KOPT-K1 (cell line): ENCODE measurements around the gene WWOX.

Experiments
- H3K27ac ChIP-seq: fragments of 200-600 bp; sonication (generic); 2 replicates; pipeline ENCODE4 v1.5.1; 2016; ENCODE audit warnings: antibody characterized with exemption, mild to moderate bottlenecking, low read depth, low read length; ENCODE audit not compliant: poor library complexity, severe bottlenecking
- H3K36me3 ChIP-seq: fragments of 200-600 bp; sonication (generic); 2 replicates; pipeline ENCODE4 v1.5.1; 2017; ENCODE audit warnings: antibody characterized with exemption, mild to moderate bottlenecking, low read length, moderate library complexity; ENCODE audit not compliant: insufficient read depth
- H3K9me3 ChIP-seq: fragments of 200-600 bp; sonication (generic); 2 replicates; pipeline ENCODE4 v1.5.1; 2017; ENCODE audit warnings: antibody characterized with exemption, low read length, mild to moderate bottlenecking; ENCODE audit not compliant: insufficient read depth, poor library complexity, severe bottlenecking

WWOX gene

GRCh38 chr16:78289373-78289772 is 189.9 kb downstream of the WWOX start:
- no peaks in the 10 kb centered on the region for H3K36me3 ChIP-seq
- H3K9me3 ChIP-seq: no peaks in the 10 kb centered on the region
- H3K27ac ChIP-seq: no peak overlapping the region

DNA sequence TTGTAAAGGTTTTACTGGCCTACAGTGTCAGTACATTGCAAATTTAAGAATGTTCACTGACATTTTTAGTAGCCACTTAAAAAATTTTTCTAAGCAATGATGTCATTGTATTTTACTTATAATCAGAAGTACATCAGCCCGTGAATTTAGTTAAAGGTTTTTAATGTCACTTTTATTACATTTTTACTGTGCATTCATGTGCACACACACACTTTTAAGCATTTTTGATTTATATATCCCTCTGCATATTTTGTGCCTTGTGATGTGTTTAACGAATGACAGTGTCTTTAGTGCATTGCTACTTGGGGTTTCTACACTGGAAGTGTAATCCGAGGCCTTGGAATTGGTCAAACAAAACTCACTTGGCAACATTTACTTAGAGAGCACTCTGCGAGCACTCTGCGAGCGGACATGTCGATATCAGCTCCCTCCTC is 190.4 kb downstream of the WWOX start:
- H3K36me3 ChIP-seq: no peaks in the 10 kb centered on the region
- no peaks in the 10 kb centered on the region for H3K9me3 ChIP-seq
- H3K27ac ChIP-seq: no peak overlapping the region

- no peaks in the 10 kb centered on the region for H3K9me3 ChIP-seq
- no peaks in the 10 kb centered on the region for H3K36me3 ChIP-seq
- no peak overlapping the region for H3K27ac ChIP-seq
Measured at GRCh38 chr16:78290395-78290794, 190.9 kb downstream of the WWOX start.

- Histone ChIP-seq H3K27ac (no peak overlapping the region), H3K9me3 (no peaks in the 10 kb centered on the region), H3K36me3 (no peaks in the 10 kb centered on the region)
Measured at GRCh38 chr16:78290872-78291591, 191.6 kb downstream of the WWOX start.

- H3K27ac ChIP-seq: no peak overlapping the region
- no peaks in the 10 kb centered on the region for H3K9me3 ChIP-seq
- no peaks in the 10 kb centered on the region for H3K36me3 ChIP-seq
Measured at GRCh38 chr16:78291604-78292003, 192.2 kb downstream of the WWOX start.

DNA sequence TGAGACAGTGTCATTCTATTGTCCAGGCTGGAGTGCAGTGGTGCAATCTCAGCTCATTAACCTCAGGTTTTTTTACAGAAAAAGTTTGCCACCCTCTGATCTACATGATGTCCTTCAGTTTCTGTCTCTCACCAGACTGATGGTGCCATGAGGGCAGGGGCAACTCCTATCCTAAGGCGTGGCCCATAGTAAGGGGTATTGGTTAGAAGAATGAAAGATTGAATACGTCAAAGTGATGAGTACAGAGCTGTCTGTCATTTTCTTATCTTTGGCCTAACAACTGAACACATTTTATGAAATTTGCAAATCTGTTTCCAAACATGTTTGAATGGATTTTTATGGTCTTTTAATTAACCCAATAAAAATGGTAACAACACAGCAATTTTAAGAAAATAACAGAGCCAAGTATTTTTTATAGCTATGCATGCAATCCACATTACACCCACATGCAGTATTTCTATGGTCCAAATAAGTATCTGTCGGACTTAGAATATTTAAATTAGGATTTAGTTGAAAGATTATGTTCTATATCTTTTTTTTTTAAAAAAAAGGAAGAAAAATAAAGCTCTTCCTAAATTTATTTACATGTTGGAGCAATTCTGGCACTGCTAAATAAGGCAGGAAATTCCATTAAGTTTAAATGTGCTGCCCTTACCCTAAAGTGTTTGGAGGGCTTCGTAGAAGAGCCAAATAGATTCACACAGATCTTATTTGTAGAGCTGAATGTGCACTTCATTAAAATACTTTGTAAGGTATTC is 192.8 kb downstream of the WWOX start:
- Histone ChIP-seq H3K36me3 (no peaks in the 10 kb centered on the region), H3K27ac (no peak overlapping the region), H3K9me3 (no peaks in the 10 kb centered on the region)

DNA sequence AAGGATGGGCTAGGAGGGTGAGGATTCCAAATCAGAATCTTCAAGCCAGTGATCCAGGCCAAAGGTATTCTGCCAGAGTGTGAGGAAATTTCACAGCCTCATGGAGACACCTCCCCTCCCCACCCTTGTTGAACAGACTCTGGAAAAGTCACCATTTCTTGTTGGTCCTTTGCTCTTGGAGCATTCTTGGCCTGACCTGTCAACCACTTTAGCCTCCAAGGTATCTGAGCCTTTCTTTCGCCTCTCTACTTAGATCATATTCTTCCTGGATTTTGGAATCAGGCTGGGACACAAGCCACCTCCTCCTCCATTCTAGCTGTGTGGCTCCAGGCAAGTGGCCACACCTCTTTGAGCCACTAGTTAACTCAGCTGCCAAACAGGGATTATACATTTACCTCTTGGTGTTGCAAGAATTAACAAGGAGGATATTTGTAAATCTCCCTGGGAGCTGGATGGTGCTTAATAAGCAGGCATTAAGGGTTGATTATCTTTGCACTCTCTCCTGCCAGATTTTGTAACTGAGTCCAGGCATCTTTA is 193.5 kb downstream of the WWOX start:
- Histone ChIP-seq H3K9me3 (no peaks in the 10 kb centered on the region), H3K27ac (no peak overlapping the region), H3K36me3 (no peaks in the 10 kb centered on the region)

- Histone ChIP-seq H3K9me3 (no peaks in the 10 kb centered on the region), H3K27ac (no peak overlapping the region), H3K36me3 (no peaks in the 10 kb centered on the region)
Measured at GRCh38 chr16:78294538-78295225, 195.2 kb downstream of the WWOX start.

DNA sequence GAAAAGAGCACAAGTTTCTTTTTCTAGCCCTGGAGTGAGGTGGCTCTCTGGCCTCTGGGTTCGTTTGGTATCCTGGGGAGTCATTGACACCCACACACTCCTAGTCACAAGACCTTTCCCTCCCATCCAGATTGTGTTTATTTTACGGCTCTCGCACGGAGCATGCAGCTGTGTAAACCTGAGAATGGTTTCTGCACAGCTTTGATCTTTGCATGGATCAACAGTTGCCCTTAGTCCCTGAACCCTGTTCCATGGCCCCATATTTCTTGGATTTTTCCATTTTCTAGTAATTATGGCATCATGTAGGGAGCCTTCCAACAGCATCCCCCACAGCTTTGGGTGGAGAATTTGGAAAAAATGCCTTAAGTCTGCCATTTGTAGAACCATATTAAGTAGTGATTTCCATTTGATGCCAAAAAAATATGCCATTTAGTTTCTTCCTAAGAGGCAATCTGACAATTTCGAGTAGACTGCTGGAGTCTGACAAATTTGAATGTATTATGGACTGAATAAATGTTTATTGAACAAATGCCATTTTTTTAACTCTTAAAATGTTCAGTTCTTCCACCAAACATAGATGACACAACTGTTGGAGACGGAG is 197.7 kb downstream of the WWOX start:
- Histone ChIP-seq H3K36me3 (no peaks in the 10 kb centered on the region), H3K9me3 (no peaks in the 10 kb centered on the region), H3K27ac (no peak overlapping the region)

DNA sequence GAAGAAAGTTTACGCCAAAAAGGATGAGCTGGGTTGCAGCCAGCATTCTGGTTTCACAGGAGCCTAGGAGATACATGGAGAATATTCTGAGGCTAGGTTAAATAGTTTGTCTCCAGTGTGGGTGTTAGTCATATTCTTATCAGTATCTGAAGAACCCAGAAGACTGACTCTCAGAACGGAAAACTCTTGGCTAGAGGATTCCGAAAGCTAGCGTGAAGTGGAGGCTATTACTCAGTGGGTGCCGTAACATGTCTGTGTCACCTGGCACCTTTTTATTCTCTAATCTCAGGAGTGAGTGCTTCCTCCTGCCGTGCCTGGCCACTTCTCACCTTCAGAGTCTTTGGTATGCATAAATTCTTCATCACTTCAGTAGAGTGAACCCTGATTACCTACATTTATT is 199.5 kb downstream of the WWOX start:
- no peak overlapping the region for H3K27ac ChIP-seq
- H3K9me3 ChIP-seq: no peaks in the 10 kb centered on the region
- no peaks in the 10 kb centered on the region for H3K36me3 ChIP-seq

DNA sequence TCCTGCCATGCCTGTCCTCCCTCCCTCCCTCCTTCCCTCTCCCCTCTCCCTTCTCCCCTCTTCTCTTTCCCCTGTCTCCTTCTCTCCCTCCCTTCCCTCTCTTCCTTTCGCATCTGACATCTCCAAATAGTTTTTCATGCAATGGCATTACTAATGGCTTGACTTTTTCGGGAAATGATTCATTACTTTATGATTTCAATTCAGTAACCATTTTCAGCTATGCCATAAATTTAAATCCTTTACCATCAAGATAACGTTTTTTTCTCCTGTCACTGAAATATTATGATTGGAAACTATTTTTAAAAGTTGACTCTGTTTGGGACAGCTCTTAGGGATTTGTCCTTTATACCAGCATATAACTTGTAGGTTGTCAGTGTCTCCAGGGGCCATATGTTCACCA is 201.0 kb downstream of the WWOX start:
- Histone ChIP-seq H3K9me3 (no peaks in the 10 kb centered on the region), H3K27ac (no peak overlapping the region), H3K36me3 (no peaks in the 10 kb centered on the region)

DNA sequence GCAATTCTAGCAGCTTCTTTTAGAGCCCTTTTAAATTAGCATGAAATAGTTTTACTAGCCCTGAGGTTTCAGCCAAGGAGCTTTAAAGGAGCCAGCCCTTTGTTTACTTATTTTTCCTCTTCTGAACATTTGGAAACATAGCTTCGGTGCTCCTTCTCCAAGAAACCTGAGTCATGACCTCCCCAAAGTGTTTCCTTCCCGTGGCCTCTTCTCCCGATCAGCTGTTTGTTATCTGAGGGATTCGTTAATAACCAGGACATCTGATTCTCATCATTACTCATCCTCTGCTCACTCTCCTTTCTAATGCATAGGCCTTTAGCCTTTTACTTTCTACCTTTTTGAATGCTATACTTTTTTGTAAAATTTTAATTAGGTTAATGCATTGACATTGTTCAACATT is 204.5 kb downstream of the WWOX start:
- H3K27ac ChIP-seq: no peak overlapping the region
- H3K36me3 ChIP-seq: no peaks in the 10 kb centered on the region
- no peaks in the 10 kb centered on the region for H3K9me3 ChIP-seq

GRCh38 chr16:78306361-78306760 is 206.9 kb downstream of the WWOX start:
- Histone ChIP-seq H3K9me3 (no peaks in the 10 kb centered on the region), H3K27ac (no peak overlapping the region), H3K36me3 (no peaks in the 10 kb centered on the region)

- Histone ChIP-seq H3K27ac (no peak overlapping the region), H3K36me3 (no peaks in the 10 kb centered on the region), H3K9me3 (no peaks in the 10 kb centered on the region)
Measured at GRCh38 chr16:78307824-78308528, 208.5 kb downstream of the WWOX start.
